DOHH2 (cell line): ENCODE measurements around the gene GPR153.
"Not testable (repeated sequence)": the region's sequence is repeated elsewhere in the genome, so short reads cannot be mapped to it uniquely, and the experiment has no call there.

Experiments used
- H3F3A ChIP-seq: fragments of 200-600 bp; sonication (generic), shearing (Covaris generic); 2 replicates; pipeline ENCODE4 v1.6.0; 2016; ENCODE audit warnings: antibody characterized with exemption, mild to moderate bottlenecking; ENCODE audit not compliant: control insufficient read depth, insufficient read depth
- H3K27ac ChIP-seq: fragments of 200-600 bp; sonication (generic); 2 replicates; pipeline ENCODE4 v1.5.1; 2014; ENCODE audit warnings: low read depth, mild to moderate bottlenecking, low read length, moderate library complexity
- H3K27me3 ChIP-seq: fragments of 200-600 bp; sonication (generic); 2 replicates; pipeline ENCODE4 v1.6.1; 2014; ENCODE audit warnings: mild to moderate bottlenecking, low read length, mixed read lengths; ENCODE audit not compliant: control insufficient read depth
- H3K36me3 ChIP-seq: fragments of 200-600 bp; sonication (generic); 2 replicates; pipeline ENCODE4 v1.6.1; 2014; ENCODE audit warnings: mild to moderate bottlenecking, low read length, moderate library complexity, mixed read lengths; ENCODE audit not compliant: control insufficient read depth
- H3K4me1 ChIP-seq: fragments of 200-600 bp; sonication (generic); 2 replicates; pipeline ENCODE4 v1.6.1; 2014; ENCODE audit warnings: mild to moderate bottlenecking, low read length, mixed read lengths; ENCODE audit not compliant: control insufficient read depth
- H3K4me2 ChIP-seq: fragments of 200-600 bp; sonication (generic); 2 replicates; pipeline ENCODE4 v1.6.0; 2014; ENCODE audit warnings: mild to moderate bottlenecking, low read length, moderate library complexity
- H3K4me3 ChIP-seq: fragments of 200-600 bp; sonication (generic); 2 replicates; pipeline ENCODE4 v1.5.1; 2014; ENCODE audit warnings: mild to moderate bottlenecking, low read length, mixed read lengths
- H3K79me2 ChIP-seq: fragments of 200-600 bp; sonication (generic); 2 replicates; pipeline ENCODE4 v1.6.1; 2014; ENCODE audit warnings: mild to moderate bottlenecking, low read length, mixed read lengths; ENCODE audit not compliant: control insufficient read depth
- H3K9me2 ChIP-seq: fragments of 200-600 bp; sonication (generic); replicated peaks from 2 replicates; pipeline ENCODE4 v1.6.1; 2014; ENCODE audit warnings: mild to moderate bottlenecking, low read length, mixed read lengths; ENCODE audit not compliant: control insufficient read depth
- H3K9me3 ChIP-seq: fragments of 200-600 bp; sonication (generic); 2 replicates; pipeline ENCODE4 v1.6.1; 2014; ENCODE audit warnings: antibody characterized with exemption, low read length, mixed read lengths; ENCODE audit not compliant: control insufficient read depth, insufficient read depth
- H4K20me1 ChIP-seq: fragments of 200-600 bp; sonication (generic); 2 replicates; pipeline ENCODE4 v1.6.0; 2014; ENCODE audit warnings: low read depth, mild to moderate bottlenecking, antibody characterized with exemption, low read length, moderate library complexity; ENCODE audit not compliant: control insufficient read depth, insufficient read depth
- EZH2phosphoT487 ChIP-seq: fragments of 200-600 bp; sonication (generic); IDR thresholded peaks from 2 replicates; pipeline ENCODE4 v1.6.1; 2017; ENCODE audit warnings: borderline replicate concordance, mild to moderate bottlenecking, antibody characterized with exemption, low read length, moderate library complexity, mixed read lengths
- TF ChIP-seq, protein P1 (sequence below): fragments of 200-600 bp; sonication (generic); IDR thresholded peaks from one replicate; pipeline ENCODE4 v1.5.1; 2014; ENCODE audit warnings: antibody characterized with exemption, mild to moderate bottlenecking, low read depth, low read length; ENCODE audit not compliant: poor library complexity, severe bottlenecking

GPR153 gene

DNA sequence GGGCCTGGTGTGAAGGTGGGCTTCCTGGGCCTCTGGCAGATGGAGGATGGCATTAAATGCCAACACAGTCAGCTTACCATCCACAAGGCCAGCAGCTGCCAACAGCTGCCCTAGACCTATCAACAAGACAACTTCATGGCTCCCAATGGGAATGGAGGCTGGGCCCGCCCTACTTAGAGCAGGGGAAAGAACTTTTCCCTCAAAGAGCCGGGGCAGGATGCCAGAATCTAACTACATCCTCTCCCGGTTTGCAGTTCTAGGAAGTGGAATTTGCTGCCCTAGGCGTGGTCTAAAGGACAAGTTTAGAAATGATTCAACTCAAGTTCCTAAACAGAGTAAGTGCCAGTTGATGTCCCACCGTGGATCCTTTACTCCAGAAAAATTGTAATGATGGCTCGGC lies 38.3 kb downstream of the GPR153 start:
- peaks cover 69% of the 10 kb centered on the region for H3K36me3 ChIP-seq
- H3K9me2 ChIP-seq: no peaks in the 10 kb centered on the region
- TF ChIP-seq, protein P1, sequence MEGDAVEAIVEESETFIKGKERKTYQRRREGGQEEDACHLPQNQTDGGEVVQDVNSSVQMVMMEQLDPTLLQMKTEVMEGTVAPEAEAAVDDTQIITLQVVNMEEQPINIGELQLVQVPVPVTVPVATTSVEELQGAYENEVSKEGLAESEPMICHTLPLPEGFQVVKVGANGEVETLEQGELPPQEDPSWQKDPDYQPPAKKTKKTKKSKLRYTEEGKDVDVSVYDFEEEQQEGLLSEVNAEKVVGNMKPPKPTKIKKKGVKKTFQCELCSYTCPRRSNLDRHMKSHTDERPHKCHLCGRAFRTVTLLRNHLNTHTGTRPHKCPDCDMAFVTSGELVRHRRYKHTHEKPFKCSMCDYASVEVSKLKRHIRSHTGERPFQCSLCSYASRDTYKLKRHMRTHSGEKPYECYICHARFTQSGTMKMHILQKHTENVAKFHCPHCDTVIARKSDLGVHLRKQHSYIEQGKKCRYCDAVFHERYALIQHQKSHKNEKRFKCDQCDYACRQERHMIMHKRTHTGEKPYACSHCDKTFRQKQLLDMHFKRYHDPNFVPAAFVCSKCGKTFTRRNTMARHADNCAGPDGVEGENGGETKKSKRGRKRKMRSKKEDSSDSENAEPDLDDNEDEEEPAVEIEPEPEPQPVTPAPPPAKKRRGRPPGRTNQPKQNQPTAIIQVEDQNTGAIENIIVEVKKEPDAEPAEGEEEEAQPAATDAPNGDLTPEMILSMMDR: no peak
- TF ChIP-seq EZH2phosphoT487: no peak
- no peaks in the 10 kb centered on the region for H3K27me3 ChIP-seq
- H3K79me2 ChIP-seq: peaks cover 22% of the 10 kb centered on the region
- no peaks in the 10 kb centered on the region for H3K4me1 ChIP-seq
- no peak overlapping the region for H3K4me3 ChIP-seq
- H4K20me1 ChIP-seq: peaks cover 8% of the 10 kb centered on the region; the same call in 1 of the 2 replicates
- no peak overlapping the region for H3K4me2 ChIP-seq
- H3K27ac ChIP-seq: no peak overlapping the region
- H3F3A ChIP-seq: no peaks in the 10 kb centered on the region; the same call in 1 of the 2 replicates
- H3K9me3 ChIP-seq: no peaks in the 10 kb centered on the region

DNA sequence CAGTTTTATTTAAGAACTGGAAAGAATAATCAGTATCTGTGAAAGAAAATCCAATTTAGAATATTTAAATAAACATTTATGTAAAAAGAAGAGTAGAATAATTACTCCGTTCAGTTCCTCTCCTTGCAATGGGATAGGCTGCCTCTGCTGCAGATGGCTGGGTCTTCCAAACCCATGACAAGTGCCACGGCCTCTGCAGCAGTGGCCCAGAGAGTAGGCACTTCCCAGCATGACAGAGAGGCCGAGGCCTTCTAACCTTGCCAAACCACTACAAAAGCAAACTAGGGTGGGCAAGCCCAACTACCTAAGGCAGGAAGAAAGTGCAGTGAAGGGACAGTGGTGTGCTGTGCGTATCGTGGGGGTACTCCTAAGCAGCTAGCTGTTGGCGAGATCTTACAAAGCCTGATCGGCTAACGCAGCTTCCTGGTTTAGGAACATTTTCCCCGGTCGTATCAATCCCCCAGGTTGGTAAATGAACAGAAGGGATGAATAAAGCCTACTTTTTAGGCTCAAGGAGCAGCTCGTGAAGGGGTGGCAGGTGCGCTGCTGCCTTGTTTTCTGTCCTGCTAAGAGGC lies 39.6 kb downstream of the GPR153 start:
- Histone ChIP-seq H3K9me2 (no peaks in the 10 kb centered on the region), H4K20me1 (peaks cover 4% of the 10 kb centered on the region; the same call in 1 of the 2 replicates), H3K27ac (no peak overlapping the region), H3F3A (no peaks in the 10 kb centered on the region; the same call in 1 of the 2 replicates), H3K4me2 (no peak overlapping the region), H3K4me3 (no peak overlapping the region), H3K27me3 (no peaks in the 10 kb centered on the region), H3K9me3 (no peaks in the 10 kb centered on the region), H3K79me2 (peaks cover 12% of the 10 kb centered on the region), H3K36me3 (peaks cover 57% of the 10 kb centered on the region), H3K4me1 (no peaks in the 10 kb centered on the region)
- no peak for TF ChIP-seq EZH2phosphoT487
- TF ChIP-seq, protein P1: no peak

DNA sequence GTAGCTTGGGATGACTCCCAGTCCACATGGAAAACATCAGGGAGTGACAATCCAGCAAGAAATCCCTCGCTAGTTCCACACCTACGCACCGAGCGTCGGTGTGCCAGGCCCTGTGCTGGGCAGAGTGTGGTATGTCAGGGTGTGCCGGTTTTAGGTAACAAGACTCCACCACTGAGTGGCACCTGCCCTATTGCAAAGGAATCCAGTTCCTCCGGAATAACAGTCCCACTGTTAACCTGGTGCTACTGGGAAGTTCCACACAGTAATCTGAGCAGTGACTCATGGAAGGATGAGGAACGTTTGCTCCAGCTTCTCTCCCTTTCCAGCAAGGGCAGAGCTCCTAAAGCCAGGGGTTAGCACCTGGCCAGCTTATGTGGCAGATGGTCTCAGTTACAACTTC lies 40.7 kb downstream of the GPR153 start:
- Histone ChIP-seq H3K4me2 (no peak overlapping the region), H3K9me3 (no peaks in the 10 kb centered on the region), H3K9me2 (no peaks in the 10 kb centered on the region), H3K4me3 (no peak overlapping the region), H3K36me3 (peaks cover 47% of the 10 kb centered on the region), H3F3A (no peaks in the 10 kb centered on the region; the same call in 1 of the 2 replicates), H3K27ac (no peak overlapping the region), H4K20me1 (peaks cover 4% of the 10 kb centered on the region; the same call in 1 of the 2 replicates), H3K79me2 (peaks cover 5% of the 10 kb centered on the region; the same call in 1 of the 2 replicates), H3K27me3 (no peaks in the 10 kb centered on the region), H3K4me1 (no peaks in the 10 kb centered on the region)
- TF ChIP-seq, protein P1: no peak
- TF ChIP-seq EZH2phosphoT487: no peak

DNA sequence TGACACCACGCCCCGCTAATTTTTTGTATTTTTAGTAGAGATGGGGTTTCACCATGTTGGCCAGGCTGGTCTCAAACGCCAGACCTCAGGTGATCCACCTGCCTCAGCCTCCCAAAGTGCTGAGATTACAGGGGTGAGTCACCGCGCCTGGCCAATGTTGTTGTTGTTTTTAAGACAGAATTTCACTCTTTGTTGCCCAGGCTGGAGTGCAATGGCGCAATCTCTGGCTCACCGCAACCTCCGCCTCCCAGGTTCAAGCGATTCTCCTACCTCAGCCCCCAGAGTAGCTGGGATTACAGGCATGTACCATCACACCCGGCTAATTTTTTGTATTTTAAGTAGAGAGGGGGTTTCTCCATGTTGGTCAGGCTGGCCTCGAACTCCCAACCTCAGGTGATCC lies 41.3 kb downstream of the GPR153 start:
- H3K4me3 ChIP-seq, H3F3A ChIP-seq, H3K9me3 ChIP-seq, H3K4me1 ChIP-seq, H3K79me2 ChIP-seq, H4K20me1 ChIP-seq, H3K27ac ChIP-seq, H3K9me2 ChIP-seq, H3K27me3 ChIP-seq, H3K4me2 ChIP-seq: not testable (repeated sequence)
- H3K36me3 ChIP-seq: peaks cover 41% of the 10 kb centered on the region
